OCI-LY7 (cell line): ENCODE measurements around the gene CSTPP1. TPM values are rescaled to one million over a fixed set of nuclear protein-coding genes. Genes with fewer than 3 reads are reported as not detected.

Experiments
- BruUV-seq: library from RNA; stranded (reverse); fragments of 400-500 nt; replicated peaks from 2 replicates; lab custom pipeline; 2021; lab: Mats Ljungman, UMichigan
- CTCF ChIA-PET: fragments of 300-600 bp; sonication (Branson Sonifier 250); formaldehyde crosslinking; loops from one replicate; lab custom pipeline; 2022; ENCODE audit warnings: antibody characterized with exemption; ENCODE audit not compliant: unreplicated experiment; lab: Charles Lee
- POLR2A ChIA-PET: fragments of 300-600 bp; sonication (Branson Sonifier 250); formaldehyde crosslinking; loops from one replicate; lab custom pipeline; 2022; ENCODE audit warnings: antibody characterized with exemption; lab: Charles Lee
- DNase-seq: peaks from one replicate; pipeline ENCODE4 v3.0.0-alpha.2; 2015; ENCODE audit warnings: low spot score
- H2AFZ ChIP-seq: fragments of 200-600 bp; sonication (generic), shearing (Covaris generic); 2 replicates; pipeline ENCODE4 v1.6.1; 2014; ENCODE audit warnings: mild to moderate bottlenecking, antibody characterized with exemption, low read length, moderate library complexity
- H3K27ac ChIP-seq: fragments of 200-600 bp; sonication (generic); 2 replicates; pipeline ENCODE4 v1.5.1; 2014; ENCODE audit warnings: mixed run types, low read depth, mild to moderate bottlenecking, moderate library complexity, low read length, inconsistent platforms; ENCODE audit not compliant: poor library complexity, severe bottlenecking
- H3K36me3 ChIP-seq: fragments of 200-600 bp; sonication (generic); 2 replicates; pipeline ENCODE4 v1.6.1; 2014; ENCODE audit warnings: mild to moderate bottlenecking, antibody characterized with exemption, low read length, moderate library complexity, mixed read lengths; ENCODE audit not compliant: insufficient read depth
- H3K4me1 ChIP-seq: fragments of 200-600 bp; sonication (generic); 2 replicates; pipeline ENCODE4 v1.5.1; 2014; ENCODE audit warnings: mild to moderate bottlenecking, low read length; ENCODE audit not compliant: insufficient read depth, poor library complexity, severe bottlenecking
- H3K4me2 ChIP-seq: fragments of 200-600 bp; sonication (generic); 2 replicates; pipeline ENCODE4 v1.6.1; 2014; ENCODE audit warnings: mild to moderate bottlenecking, low read length
- H3K4me3 ChIP-seq: fragments of 200-600 bp; sonication (generic); 2 replicates; pipeline ENCODE4 v1.5.1; 2014; ENCODE audit warnings: mild to moderate bottlenecking, low read depth, low read length; ENCODE audit not compliant: poor library complexity, severe bottlenecking
- H3K79me2 ChIP-seq: fragments of 200-600 bp; sonication (generic); 2 replicates; pipeline ENCODE4 v1.6.1; 2016; ENCODE audit warnings: low read depth, mild to moderate bottlenecking, low read length, moderate library complexity, mixed read lengths; ENCODE audit not compliant: insufficient read depth
- H3K9me2 ChIP-seq: fragments of 200-600 bp; sonication (generic); 2 replicates; pipeline ENCODE4 v1.6.1; 2016; ENCODE audit warnings: mild to moderate bottlenecking, low read length, mixed read lengths; ENCODE audit not compliant: insufficient read depth
- H3K9me3 ChIP-seq: fragments of 200-600 bp; sonication (generic); 2 replicates; pipeline ENCODE4 v1.6.1; 2014; ENCODE audit warnings: mild to moderate bottlenecking, mixed run types, low read length, mixed read lengths
- H4K20me1 ChIP-seq: fragments of 200-600 bp; sonication (generic); 2 replicates; pipeline ENCODE4 v1.6.1; 2014; ENCODE audit warnings: mild to moderate bottlenecking, antibody characterized with exemption, low read length, moderate library complexity, mixed read lengths; ENCODE audit not compliant: insufficient read depth
- CTCF ChIP-seq: fragments of 200-600 bp; sonication (generic); conservative IDR thresholded peaks from 2 replicates; pipeline ENCODE4 v1.5.1; 2014; ENCODE audit warnings: mild to moderate bottlenecking, antibody characterized with exemption, low read length, moderate library complexity, mixed read lengths
- EZH2phosphoT487 ChIP-seq: fragments of 200-600 bp; sonication (generic); IDR thresholded peaks from 2 replicates; pipeline ENCODE4 v1.6.1; 2018; ENCODE audit warnings: low read depth, borderline replicate concordance, mild to moderate bottlenecking, mixed run types, antibody characterized with exemption, low read length, moderate library complexity, mixed read lengths
- intact Hi-C: fragments of 100-400 bp; cut with micrococcal nuclease; formaldehyde crosslinking; loops from one replicate; pipeline ENCODE4 v1.10.0; 2022; ENCODE audit not compliant: unreplicated experiment
- total RNA-seq, 2 experiments: library from RNA; depleted of rRNA in 1 of 2; stranded (reverse); fragments of >200 nt in 1 of 2; shearing (Covaris generic) in 1 of 2; gene quantifications; 2 replicates each; pipeline ENCODE4 v1.2.3, GENCODE V29; 2014 to 2022

The CSTPP1 gene
- total RNA-seq, 2 experiments from 2014 or later = 39.6 to 43.1 TPM

- TF ChIP-seq CTCF (no peak), EZH2phosphoT487 (no peak)
- no TSS peak for BruUV-seq
- Histone ChIP-seq H3K4me3 (no peak overlapping the region), H3K9me2 (no peaks in the 10 kb centered on the region), H3K4me2 (no peak overlapping the region), H2AFZ (no peak overlapping the region), H3K36me3 (peaks cover 54% of the 10 kb centered on the region), H3K79me2 (no peaks in the 10 kb centered on the region), H3K27ac (no peak overlapping the region), H3K9me3 (no peaks in the 10 kb centered on the region), H4K20me1 (no peaks in the 10 kb centered on the region), H3K4me1 (peaks cover 17% of the 10 kb centered on the region)
- intact Hi-C loops = no loop called here
- POLR2A ChIA-PET = no interaction called here
- CTCF ChIA-PET = no interaction called here
- no peak for DNase-seq
These were observed 37.0 kb upstream of the CSTPP1 start for GRCh38 chr11:46899501-46900025.

- CTCF ChIA-PET = no interaction called here
- Histone ChIP-seq H4K20me1 (no peaks in the 10 kb centered on the region), H3K4me2 (no peak overlapping the region), H3K79me2 (no peaks in the 10 kb centered on the region), H3K27ac (no peak overlapping the region), H3K9me2 (no peaks in the 10 kb centered on the region), H3K4me1 (peaks cover 24% of the 10 kb centered on the region), H3K36me3 (peaks cover 51% of the 10 kb centered on the region), H3K9me3 (no peaks in the 10 kb centered on the region), H3K4me3 (no peak overlapping the region), H2AFZ (no peak overlapping the region)
- intact Hi-C loops = no loop called here
- DNase-seq = no peak
- POLR2A ChIA-PET = no interaction called here
- BruUV-seq = no TSS peak
- TF ChIP-seq EZH2phosphoT487 (no peak), CTCF (no peak)
These were observed 36.3 kb upstream of the CSTPP1 start for GRCh38 chr11:46900091-46900746.

GRCh38 chr11:46901156-46901555, 35.4 kb upstream of the CSTPP1 start:
- Histone ChIP-seq H3K36me3 (peaks cover 52% of the 10 kb centered on the region), H3K9me3 (no peaks in the 10 kb centered on the region), H3K4me3 (no peak overlapping the region), H3K79me2 (no peaks in the 10 kb centered on the region), H3K4me1 (peaks cover 26% of the 10 kb centered on the region), H3K9me2 (no peaks in the 10 kb centered on the region), H3K27ac (no peak overlapping the region), H4K20me1 (no peaks in the 10 kb centered on the region), H2AFZ (no peak overlapping the region), H3K4me2 (no peak overlapping the region)
- POLR2A ChIA-PET = interaction anchor here (0.8 to 1.1 kb wide), 2 partner anchors 15 to 222 kb away, joined by 3 to 4 read pairs; no protein-coding TSS in a partner anchor
- no TSS peak for BruUV-seq
- TF ChIP-seq EZH2phosphoT487 (no peak), CTCF (no peak)
- intact Hi-C loops = no loop called here
- CTCF ChIA-PET = interaction anchor here (0.6 kb wide), 1 partner anchor 678 kb away, joined by 5 read pairs; the partner anchor contains the start of genes KBTBD4 and NDUFS3
- no peak for DNase-seq
